NCI-H2196 treated with DMSO at 0.1 percent for 48 hours (cell line): ENCODE results near the gene CIZ1.

Experiments used
- DNase-seq: peaks from one replicate; lab custom pipeline; 2025; ENCODE audit not compliant: unreplicated experiment; lab: John Stamatoyannopoulos, UW

CIZ1 gene

GRCh38 chr9:128164307-128164885, 27.0 kb downstream of the CIZ1 start:
- DNase-seq: no peak

GRCh38 chr9:128163523-128164306, 27.7 kb downstream of the CIZ1 start:
- no peak for DNase-seq

GRCh38 chr9:128163027-128163515, 28.3 kb downstream of the CIZ1 start:
- no peak for DNase-seq

- no peak for DNase-seq
Observed at GRCh38 chr9:128162215-128163026, 29.0 kb downstream of the CIZ1 start.

- DNase-seq: no peak
Observed at GRCh38 chr9:128161215-128161902, 30.0 kb downstream of the CIZ1 start.

GRCh38 chr9:128160603-128160987, 30.8 kb downstream of the CIZ1 start:
- DNase-seq: no peak

GRCh38 chr9:128159784-128160602, 31.4 kb downstream of the CIZ1 start, which contains the start of gene BBLN:
Gene BBLN, plus strand, starts transcription at chr9:128160265. Its CDS starts 143 bp downstream, at chr9:128160408.
- DNase-seq: peak; percentile 85

GRCh38 chr9:128159522-128159783, 31.9 kb downstream of the CIZ1 start:
- no peak for DNase-seq

- no peak for DNase-seq
Observed at GRCh38 chr9:128155736-128156500, 35.5 kb downstream of the CIZ1 start.

- no peak for DNase-seq
Observed at GRCh38 chr9:128153947-128154695, 37.3 kb downstream of the CIZ1 start.

- DNase-seq: no peak
Observed at GRCh38 chr9:128153060-128153946, 38.1 kb downstream of the CIZ1 start.

- no peak for DNase-seq
Observed at GRCh38 chr9:128152133-128153059, 39.0 kb downstream of the CIZ1 start.

GRCh38 chr9:128151309-128152132, 39.9 kb downstream of the CIZ1 start:
- DNase-seq: no peak

- no peak for DNase-seq
Observed at GRCh38 chr9:128150594-128151308, 40.6 kb downstream of the CIZ1 start.

- DNase-seq: no peak
Observed at GRCh38 chr9:128149951-128150593, 41.3 kb downstream of the CIZ1 start.
